K562 (cell line): ENCODE data around the gene MBD2.

Experiments
- GABPA ChIP-seq: fragments of 200-800 bp; sonication (Bioruptor generic); conservative IDR thresholded peaks from 2 replicates; pipeline ENCODE4 v1.6.1; 2016; ENCODE audit warnings: low read depth, missing genetic modification characterization, missing compliant biosample characterization
- JUND ChIP-seq, 2 experiments: IDR thresholded peaks; 2 replicates in 1 of 2; 3 replicates in 1 of 2; pipeline ENCODE4 v1.6.1; 2011; ENCODE audit warnings: borderline replicate concordance in 2 of 2, low read depth in 2 of 2, low read length in 2 of 2, improper control_type of control experiment in 1 of 2, missing biosample characterization in 1 of 2, missing genetic modification characterization in 1 of 2, missing genetic modification reagents in 1 of 2
- NR1H2 ChIP-seq: sonication (generic); formaldehyde crosslinking; IDR thresholded peaks from 2 replicates; pipeline ENCODE4 v1.4.0; 2020; ENCODE audit warnings: mild to moderate bottlenecking, missing genetic modification reagents
- SP1 ChIP-seq: sonication (generic); formaldehyde crosslinking; IDR thresholded peaks from 2 replicates; pipeline ENCODE4 v1.8.1; 2022; ENCODE audit warnings: mild to moderate bottlenecking, missing genetic modification reagents
- TF ChIP-seq, protein P1 (sequence below), 3 experiments: IDR thresholded peaks in 2 of 3; conservative IDR thresholded peaks in 1 of 3; 2 replicates each; pipeline ENCODE4 v1.5.1; 2011 to 2012; ENCODE audit warnings: low read length in 3 of 3, mild to moderate bottlenecking in 3 of 3, control low read depth in 2 of 3, improper control_type of control experiment in 1 of 3, inconsistent platforms in 1 of 3, low read depth in 1 of 3, mixed read lengths in 1 of 3, moderate library complexity in 1 of 3; ENCODE audit not compliant: insufficient read depth in 2 of 3
- TF ChIP-seq, protein P2 (sequence below), 2 experiments: fragments of 450-650 bp; IDR thresholded peaks; 2 replicates each; pipeline ENCODE4 v1.6.1; 2016; ENCODE audit warnings: mild to moderate bottlenecking in 2 of 2, borderline replicate concordance in 1 of 2, low read depth in 1 of 2, moderate library complexity in 1 of 2
- TF ChIP-seq, protein P3 (sequence below): fragments of 250-450 bp; sonication (Bioruptor Pico); IDR thresholded peaks from 2 replicates; pipeline ENCODE4 v1.4.0; 2020; ENCODE audit warnings: mild to moderate bottlenecking, moderate library complexity

DNA sequence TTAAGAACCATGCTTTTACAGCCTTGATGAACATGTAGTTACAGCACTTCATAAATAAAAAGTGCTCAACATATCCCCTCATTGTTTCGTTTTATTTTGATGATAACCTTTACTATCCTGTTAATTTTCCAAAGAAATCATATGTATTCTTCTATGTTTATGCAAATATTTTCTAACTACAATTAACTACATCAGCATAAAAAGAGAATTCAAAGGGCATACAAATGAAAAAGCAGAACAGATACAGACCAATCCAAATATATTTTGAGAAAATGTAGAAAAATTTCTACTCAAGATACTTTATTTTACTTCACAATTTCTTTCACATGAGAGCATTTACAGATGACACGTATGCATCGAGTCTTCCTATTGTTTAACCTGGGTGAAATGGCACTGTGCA lies 69.1 kb downstream of the MBD2 start:
- TF ChIP-seq SP1 (CRISPR knock-in tag) (no peak), GABPA (tag) (no peak), NR1H2 (CRISPR knock-in tag) (no peak), JUND (IDR thresholded peaks at IDR 0.05; ENCODE audit: borderline replicate concordance, low read depth, low read length) (no peak), JUND (tag; IDR thresholded peaks at IDR 0.05; ENCODE audit: borderline replicate concordance, low read depth, low read length) (no peak)
- TF ChIP-seq, protein P1, sequence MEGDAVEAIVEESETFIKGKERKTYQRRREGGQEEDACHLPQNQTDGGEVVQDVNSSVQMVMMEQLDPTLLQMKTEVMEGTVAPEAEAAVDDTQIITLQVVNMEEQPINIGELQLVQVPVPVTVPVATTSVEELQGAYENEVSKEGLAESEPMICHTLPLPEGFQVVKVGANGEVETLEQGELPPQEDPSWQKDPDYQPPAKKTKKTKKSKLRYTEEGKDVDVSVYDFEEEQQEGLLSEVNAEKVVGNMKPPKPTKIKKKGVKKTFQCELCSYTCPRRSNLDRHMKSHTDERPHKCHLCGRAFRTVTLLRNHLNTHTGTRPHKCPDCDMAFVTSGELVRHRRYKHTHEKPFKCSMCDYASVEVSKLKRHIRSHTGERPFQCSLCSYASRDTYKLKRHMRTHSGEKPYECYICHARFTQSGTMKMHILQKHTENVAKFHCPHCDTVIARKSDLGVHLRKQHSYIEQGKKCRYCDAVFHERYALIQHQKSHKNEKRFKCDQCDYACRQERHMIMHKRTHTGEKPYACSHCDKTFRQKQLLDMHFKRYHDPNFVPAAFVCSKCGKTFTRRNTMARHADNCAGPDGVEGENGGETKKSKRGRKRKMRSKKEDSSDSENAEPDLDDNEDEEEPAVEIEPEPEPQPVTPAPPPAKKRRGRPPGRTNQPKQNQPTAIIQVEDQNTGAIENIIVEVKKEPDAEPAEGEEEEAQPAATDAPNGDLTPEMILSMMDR (IDR thresholded peaks at IDR 0.05 in 2 of 3, conservative IDR thresholded peaks at IDR 0.05 in 1 of 3; ENCODE audit: insufficient read depth in 2 of 3, low read depth in 1 of 3, low read length in 3 of 3): no peak
- TF ChIP-seq, protein P2, sequence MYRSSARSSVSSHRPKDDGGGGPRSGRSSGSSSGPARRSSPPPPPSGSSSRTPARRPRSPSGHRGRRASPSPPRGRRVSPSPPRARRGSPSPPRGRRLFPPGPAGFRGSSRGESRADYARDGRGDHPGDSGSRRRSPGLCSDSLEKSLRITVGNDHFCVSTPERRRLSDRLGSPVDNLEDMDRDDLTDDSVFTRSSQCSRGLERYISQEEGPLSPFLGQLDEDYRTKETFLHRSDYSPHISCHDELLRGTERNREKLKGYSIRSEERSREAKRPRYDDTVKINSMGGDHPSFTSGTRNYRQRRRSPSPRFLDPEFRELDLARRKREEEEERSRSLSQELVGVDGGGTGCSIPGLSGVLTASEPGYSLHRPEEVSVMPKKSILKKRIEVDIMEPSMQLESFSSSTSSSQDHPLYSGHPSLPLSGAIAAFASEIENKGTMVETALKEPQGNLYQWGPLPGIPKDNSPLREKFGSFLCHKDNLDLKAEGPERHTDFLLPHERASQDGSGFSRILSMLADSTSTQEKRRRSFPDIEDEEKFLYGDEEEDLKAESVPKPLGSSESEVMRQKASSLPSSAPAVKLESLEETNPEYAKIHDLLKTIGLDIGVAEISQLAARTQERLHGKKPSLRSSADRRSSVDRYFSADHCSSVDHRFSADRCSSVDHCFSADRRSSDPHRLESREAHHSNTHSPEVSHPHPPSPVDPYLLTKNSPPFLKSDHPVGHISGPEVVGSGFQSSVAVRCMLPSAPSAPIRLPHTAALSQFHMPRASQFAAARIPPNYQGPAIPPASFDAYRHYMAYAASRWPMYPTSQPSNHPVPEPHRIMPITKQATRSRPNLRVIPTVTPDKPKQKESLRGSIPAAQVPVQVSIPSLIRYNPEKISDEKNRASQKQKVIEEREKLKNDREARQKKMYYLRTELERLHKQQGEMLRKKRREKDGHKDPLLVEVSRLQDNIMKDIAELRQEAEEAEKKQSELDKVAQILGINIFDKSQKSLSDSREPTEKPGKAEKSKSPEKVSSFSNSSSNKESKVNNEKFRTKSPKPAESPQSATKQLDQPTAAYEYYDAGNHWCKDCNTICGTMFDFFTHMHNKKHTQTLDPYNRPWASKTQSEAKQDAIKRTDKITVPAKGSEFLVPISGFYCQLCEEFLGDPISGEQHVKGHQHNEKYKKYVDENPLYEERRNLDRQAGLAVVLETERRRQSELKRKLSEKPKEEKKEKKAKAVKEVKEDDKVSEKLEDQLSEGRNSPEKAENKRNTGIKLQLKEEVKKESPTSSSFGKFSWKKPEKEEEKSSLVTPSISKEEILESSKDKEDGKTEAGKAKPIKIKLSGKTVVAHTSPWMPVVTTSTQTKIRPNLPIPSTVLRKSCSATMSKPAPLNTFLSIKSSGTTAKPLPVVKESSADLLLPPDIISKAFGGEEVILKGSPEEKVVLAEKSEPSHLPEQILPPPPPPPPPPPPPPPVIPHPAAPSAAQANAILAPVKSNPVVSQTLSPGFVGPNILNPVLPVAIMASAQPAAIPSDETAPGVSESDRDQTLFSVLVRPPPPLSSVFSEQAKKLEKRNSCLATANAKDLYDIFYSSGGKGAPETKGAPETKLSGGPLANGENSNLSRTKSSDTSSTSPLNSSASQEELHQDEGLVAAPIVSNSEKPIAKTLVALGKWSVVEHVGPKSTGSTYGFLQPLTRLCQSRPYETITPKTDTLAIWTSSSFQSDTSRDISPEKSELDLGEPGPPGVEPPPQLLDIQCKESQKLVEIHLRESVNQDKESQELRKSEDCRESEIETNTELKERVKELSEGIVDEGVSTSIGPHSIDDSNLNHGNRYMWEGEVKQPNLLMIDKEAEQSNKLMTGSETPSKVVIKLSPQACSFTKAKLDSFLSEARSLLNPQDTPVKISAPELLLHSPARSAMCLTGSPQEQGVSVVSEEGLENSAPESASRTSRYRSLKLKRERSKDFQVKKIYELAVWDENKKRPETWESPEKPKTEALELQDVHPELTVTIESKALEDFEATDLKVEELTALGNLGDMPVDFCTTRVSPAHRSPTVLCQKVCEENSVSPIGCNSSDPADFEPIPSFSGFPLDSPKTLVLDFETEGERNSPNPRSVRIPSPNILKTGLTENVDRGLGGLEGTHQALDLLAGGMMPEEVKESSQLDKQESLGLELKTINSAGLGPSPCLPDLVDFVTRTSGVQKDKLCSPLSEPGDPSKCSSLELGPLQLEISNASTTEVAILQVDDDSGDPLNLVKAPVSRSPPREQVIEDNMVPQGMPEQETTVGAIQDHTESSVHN (IDR thresholded peaks at IDR 0.05; ENCODE audit: borderline replicate concordance in 1 of 2, low read depth in 1 of 2): no peak
- TF ChIP-seq, protein P3, sequence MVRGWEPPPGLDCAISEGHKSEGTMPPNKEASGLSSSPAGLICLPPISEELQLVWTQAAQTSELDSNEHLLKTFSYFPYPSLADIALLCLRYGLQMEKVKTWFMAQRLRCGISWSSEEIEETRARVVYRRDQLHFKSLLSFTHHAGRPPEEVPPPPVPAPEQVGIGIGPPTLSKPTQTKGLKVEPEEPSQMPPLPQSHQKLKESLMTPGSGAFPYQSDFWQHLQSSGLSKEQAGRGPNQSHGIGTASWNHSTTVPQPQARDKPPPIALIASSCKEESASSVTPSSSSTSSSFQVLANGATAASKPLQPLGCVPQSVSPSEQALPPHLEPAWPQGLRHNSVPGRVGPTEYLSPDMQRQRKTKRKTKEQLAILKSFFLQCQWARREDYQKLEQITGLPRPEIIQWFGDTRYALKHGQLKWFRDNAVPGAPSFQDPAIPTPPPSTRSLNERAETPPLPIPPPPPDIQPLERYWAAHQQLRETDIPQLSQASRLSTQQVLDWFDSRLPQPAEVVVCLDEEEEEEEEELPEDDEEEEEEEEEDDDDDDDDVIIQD (CRISPR knock-in tag): no peak
